Fibroblast of skin of left quadriceps (primary cell): ENCODE data around the gene CD93.

ENCODE experiments used
- DNase-seq, 2 experiments: peaks; one replicate each; pipeline ENCODE4 v3.0.0-alpha.2; 2013; ENCODE audit warnings: low read depth in 2 of 2

CD93 gene

DNA sequence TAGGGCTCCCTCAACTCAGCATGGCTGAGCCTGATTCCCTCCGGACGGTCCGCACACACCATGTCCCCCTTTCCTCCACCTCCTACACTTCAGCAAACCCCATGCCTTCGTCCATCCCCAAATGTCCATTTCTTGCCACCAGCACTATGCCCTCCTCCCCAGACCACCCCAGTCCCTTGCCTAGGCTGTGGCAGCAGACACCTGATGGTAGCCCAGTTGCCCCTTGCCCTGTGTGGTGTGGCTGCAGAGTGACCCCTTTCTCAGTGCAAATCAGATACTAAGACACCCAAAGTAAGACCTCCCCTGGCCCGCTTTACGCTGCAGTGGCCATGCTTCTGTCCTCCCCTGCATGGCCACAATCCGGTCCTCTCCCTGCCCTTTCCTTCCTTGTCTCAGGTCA lies 34.1 kb upstream of the CD93 start:
- no peak for DNase-seq

DNA sequence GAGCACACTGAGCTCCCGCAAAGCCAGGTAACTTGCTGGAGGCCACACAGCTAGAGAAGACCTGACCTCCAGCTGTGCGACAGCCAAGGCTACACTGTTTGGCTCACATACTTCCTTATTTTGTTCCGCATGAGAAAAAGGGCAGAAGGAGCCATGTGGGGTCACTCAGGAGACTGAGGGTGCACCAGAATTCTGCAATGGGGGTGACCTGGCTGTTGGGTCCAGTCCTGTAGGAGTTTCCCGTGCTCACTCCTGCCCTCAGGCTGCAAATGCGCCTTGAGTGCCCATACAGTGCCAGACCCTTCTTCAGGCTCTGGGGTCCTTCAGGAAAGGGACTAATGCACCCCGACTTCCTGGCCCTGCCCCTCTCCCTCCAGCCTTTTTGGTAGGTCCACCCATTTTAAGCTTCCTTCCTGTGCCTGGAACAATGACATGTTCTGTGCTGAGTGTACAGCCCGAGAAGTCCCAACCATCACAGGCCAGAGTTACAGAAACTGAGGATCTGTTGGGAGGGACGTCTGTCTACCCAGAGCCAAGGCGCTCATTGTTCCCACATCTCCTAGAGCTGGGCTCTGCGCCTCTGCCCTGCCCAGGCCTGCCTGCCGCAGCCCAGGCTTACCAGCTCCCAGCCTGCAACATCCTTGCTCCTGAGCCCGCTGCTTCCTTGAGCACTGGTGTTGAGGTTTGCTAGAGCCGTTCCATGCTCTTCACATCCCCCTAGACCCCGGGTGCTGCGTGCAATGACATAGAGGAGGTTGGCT lies 33.5 kb upstream of the CD93 start:
- no peak for DNase-seq

DNA sequence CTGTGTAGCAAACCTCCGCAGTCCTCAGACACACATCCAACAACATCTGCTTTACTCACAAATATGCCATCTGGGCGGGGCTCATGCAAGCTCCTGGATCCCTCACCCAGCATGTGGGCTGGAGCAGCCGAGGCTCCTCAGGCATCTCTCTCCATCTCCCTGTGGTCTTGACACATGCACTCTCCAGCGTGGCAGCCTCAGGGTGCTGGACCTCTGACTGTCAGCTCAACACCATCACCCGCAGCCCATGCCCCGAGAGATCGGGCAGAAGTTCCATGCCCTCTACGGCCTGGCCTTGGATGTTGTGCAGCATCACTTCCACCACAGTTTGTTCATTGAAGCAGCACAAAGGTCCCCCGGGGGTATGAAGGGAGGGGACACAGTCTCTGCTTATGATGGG lies 32.6 kb upstream of the CD93 start:
- no peak for DNase-seq

DNA sequence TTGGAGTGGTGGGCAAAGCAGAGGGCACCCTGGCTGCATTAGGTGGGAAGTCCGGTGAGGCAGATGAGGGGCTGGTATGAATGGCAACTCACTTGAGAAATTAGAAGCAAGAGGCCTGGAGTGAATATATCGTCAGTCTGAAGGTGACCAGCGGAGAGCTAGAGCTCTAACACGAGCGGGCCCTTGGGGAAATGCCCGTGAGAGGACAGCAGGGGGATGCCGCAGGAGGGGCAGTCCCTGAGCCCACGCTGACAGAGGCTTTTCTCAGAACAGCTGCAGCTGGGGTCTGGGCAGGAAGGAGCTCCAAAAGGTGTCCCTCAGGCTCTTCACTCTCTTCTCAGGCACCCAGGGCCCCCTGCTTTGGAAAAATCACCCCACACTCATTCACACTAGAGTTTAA lies 32.0 kb upstream of the CD93 start:
- DNase-seq = no peak

DNA sequence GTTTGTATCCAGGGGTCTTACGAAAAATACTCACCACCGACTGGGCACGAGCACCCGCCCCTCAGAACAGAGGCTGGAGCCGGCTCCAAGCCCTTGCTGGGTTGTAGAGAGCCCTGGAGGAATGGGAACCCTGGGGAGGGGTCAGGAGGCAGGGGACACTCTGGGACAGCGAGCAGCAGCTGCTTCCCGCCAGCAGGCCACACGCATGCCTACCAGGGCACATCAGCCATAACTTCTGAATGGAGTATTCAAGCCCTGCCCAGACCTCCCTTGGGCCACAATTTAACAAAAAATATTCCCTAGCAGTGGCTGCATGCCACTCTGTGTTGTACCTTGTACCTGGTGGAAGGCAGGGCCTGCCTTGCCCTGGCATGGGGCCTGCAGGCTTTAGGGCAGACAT lies 31.6 kb upstream of the CD93 start:
- DNase-seq = no peak

DNA sequence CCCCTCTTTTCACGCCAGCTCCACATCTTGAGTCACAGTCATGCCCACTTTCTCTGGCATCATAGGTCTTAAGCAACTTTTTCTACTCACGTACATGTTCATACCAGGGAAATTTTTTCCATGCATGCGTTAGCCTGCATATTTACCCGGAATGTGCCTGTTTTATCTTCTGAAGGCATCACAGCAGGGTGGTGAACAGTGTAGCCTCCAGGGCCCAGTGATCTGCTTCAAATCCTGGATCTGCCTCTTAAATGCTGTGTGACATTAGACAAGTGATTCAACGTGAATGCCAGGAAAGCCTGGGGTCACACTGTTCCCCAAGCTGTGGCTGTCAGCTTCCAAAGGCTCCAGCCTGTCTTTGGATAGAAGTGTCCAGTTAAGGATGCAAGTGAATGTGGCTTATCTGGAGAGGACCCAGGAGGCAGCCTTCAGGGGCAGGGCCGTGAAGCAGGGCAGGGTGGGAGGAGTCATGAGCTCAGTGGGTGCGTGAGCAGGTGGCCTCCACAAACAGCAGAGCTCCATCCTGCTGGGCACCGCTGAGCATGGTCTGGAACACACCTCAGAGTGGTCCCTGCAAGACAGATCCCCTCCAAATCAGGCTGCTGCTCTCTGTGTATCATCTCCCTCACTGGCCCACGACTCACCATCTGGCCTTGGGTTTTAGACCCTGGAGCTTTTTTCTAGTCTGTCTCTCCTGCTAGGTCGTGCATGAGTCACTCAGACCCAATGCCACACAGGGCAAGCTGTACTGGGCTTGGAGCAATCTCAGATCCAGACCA lies 30.4 kb upstream of the CD93 start:
- peak in 1 of 2 experiments; percentile 6 for DNase-seq

DNA sequence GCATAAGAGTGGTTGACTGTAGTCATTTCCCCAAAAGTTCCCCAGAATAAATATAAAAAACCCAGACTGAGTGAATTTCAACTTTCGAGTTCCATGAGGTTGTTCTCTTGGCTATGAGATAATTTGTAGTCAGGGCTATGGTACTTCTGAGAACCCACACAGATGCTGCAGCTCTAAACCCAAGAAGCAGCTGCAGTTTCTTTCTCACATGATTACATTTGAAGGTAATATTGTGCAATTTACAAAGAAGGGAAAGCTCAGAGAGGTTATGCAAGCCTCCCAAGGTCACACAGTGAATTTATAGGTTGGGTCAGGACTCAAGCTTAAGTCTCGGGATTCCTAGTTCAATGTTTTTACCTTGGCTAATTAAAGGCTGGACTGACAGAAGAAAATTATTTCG lies 29.7 kb upstream of the CD93 start:
- no peak for DNase-seq

DNA sequence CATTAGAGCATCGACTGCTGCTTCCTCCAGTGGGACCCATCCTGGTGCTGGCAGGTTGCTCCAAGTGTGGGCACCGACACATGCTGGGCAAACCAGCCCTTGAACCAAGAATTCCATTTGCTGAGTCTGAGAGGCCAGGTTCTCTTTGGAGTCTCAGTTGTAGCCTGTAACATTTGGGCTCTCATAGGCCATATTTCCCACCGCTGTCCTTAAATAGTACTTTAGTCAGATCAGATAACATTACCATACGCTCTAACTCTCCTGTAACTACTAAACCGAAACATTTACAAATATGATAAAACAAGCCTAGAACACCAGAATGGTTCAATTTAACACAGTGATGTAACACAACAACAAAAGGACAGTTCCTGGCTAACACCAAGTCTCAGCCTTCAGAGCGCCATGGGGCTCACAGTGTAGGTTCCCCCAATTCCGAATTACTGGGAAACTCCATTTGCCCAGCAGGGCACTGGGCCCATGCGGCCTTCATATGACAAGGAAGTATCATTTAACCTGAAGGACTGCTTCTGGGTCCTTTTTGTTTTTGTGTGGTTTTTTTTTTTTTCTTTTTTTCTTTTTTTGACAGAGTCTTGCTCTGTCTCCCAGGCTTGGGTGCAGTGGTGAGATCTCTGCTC lies 28.4 kb upstream of the CD93 start:
- no peak for DNase-seq

DNA sequence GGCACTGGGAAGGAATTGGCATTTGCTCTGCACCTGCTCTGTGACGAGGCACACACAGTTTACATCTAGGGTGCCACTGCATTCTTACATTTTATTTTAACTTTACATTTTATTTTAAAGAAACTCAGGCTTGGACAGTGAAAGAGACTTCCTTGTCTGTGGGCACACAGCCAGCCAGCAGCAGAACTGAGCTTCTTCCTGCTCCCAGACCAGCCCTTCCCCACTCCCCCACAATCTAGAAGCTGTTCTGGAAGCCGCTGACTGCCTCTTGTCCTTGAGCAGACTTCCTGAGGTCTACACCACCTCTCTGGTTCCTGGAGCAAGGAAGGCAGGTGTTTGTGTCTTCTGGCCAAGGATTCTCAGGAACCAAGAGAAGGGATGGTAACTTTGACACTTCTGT lies 27.9 kb upstream of the CD93 start:
- no peak for DNase-seq

DNA sequence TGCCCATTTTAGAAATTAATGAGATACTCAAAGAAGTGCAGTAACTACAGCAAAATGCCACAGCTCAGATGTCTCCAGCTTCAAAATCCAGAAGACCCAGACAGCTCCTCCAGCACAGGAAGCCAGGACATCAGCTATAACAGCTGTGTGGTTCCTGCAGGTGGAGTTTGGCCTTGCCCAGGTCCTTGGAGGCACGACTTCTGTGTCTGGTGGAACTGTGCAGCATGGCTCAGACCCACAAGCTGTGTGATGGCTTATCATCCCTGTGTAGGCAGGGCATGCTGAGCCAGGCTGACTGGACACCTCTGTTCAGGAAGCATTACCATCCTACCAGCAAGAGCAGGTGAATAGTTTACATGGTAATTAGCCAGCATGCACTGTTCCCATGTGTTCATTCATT lies 26.5 kb upstream of the CD93 start:
- no peak for DNase-seq

DNA sequence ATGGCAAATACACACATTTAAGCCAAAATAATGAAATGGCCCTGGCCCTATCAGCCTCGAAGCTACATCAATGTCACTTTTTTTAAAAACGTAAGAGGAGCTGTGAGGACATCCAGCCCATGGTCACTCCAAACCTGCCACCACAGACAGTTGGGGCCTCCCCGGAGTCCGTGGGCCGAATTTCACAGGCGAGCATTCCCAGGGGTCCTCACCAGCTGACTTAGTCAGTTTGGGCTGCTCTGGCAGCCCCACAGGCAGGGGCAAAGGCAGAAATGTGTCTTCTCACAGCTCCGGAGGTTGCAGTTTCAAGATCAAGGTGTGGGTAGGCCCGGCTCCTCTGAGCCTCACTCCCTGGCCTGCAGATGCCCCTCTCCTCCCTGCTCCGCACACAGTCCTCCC lies 25.8 kb upstream of the CD93 start:
- no peak for DNase-seq

DNA sequence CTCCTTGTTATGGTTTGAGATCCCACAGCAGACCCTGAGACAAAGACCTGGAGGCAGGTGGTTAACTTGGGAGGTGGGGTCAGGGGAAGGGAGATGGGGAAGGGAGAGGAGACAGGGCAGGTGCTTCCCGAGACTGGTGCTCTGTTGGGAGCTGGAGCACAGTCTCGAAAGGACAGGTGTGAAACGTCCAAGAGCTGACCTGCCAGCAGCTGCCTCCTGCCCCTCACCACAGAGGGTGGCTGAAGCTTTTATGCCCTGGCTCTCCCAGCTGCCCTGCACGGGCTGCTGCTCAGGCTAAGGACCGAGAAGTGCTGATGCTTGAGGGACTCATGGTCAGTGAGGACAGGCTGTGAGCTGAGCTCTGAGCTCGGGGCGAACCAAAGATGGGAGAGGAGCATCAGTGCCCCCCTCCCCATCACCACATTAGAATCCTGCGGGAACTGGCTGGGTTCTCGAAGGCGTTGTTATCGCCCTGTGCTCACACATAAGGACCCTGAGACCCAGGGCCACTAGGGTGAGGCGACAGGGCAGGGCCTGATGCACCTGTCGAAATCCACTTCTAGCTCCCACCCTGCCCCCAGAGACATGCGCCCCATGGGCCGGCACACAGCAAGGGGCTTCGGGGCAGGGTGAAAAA lies 25.3 kb upstream of the CD93 start:
- DNase-seq = no peak

DNA sequence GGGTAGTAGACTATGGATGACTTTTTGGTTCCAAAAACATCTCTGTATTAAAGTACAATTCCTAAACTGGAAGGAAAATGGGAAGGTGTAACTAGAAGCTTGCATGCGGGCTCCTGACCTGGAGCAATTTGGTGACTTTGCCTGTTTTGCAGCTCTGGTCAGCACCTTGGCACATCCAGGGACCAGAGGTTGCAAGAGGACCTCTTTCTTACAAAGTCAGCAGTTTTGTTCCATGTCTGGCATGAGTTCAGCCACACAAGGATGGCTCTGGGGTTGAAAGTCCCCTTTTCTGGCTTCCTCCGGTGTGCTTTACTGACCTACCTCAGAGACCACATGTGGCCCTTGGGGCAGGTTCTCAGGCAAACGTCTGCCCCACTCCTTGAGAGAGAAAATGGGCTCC lies 22.7 kb upstream of the CD93 start:
- DNase-seq = no peak

DNA sequence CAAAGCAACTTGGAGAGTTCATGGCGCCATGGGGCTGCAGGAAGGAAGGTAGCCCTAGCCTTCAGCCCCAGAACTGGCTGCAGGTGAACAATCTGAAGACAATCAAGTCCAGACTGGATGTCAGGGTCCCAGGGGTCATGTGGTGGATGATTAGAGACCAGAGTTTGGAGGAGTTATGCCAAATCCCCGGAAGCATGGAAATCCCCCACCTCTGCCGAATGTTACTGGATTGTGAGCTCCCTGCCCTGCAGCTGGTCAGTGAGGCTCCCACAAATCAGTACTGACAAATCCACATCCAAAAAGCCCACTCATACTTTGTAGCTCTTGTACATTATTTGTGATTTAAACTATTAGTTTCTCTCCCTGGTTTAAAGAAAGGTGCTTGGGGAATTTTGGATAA lies 21.3 kb upstream of the CD93 start:
- DNase-seq = no peak

DNA sequence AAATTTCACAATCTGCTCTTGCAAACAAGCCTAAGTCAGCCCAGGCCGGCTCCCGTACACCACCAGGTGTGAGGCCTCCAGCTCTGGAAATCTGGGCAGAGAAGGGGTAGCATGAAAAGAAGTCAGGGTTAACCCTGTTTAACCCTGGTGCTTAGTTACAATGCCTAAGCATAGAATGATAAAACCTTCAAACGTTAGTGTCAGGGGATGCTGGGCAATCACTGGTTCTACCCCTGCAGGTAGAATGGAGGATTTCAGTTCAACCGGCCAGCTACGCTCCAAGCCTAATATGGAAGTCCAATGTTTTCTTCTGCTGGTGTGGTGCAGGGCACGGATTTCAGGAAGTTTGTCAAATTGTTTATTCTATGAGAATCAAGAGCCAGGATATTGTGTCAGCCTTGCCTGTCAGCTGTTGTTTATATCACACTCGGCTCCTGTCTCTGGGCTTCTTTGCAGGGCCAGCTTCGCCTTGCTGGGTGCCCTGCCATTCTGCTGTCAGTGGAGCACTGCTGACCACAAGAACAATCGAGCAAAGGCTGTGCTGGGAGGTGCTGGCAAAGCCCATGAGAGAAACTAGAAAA lies 20.2 kb upstream of the CD93 start:
- DNase-seq = no peak

DNA sequence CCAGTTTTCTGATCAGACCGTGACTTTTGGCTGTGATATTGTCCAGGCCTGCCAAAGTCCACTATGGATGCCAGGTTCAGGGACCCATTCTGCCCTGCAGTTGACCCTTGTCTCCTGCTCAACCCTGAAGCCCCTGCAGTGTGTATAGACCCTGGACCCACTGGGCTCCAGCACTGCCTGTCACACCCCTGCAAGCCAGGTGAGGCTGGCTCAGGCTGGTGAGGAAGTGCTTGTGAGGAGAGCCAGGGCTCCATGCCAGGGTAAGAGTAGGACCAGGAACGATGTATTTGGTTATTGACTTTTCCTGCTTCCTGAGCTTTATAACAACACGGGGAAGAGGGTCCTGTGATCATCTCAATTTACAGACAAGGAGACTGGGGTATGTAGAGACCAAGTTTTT lies 19.1 kb upstream of the CD93 start:
- DNase-seq = no peak

DNA sequence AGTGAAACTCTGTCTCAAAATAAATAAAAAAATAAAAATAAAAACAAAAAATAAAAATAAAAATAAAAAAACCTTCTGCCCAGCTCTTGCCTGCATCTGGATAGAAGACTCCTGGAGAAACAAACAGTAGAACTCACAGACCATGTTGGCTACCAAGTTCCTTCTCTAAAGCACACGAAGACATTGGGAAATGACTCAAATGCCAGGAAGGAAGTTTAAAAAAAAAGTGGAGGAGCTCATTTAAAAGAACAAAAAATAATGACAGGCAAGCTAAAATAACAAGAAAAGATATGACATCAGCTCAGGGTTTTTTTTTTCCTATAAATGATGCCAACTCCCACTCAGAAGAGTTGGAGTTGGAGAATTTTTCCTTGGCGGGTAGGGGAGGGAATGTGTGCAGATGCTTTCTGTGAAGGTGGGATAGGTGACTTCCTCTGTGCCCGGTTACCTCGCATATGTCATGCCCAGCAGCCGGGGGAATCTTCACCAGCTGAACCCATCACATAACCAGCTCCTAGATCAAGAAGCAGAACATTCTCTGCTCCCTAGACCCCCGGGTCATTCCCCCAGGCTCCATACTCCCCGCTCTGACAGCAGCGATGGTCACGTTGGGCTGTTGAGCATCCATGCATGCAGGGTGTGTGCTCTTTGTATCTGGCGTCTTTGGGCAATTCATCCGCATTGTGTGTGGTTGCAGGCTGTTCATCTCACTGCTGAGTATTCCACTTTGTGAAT lies 17.3 kb upstream of the CD93 start:
- no peak for DNase-seq

DNA sequence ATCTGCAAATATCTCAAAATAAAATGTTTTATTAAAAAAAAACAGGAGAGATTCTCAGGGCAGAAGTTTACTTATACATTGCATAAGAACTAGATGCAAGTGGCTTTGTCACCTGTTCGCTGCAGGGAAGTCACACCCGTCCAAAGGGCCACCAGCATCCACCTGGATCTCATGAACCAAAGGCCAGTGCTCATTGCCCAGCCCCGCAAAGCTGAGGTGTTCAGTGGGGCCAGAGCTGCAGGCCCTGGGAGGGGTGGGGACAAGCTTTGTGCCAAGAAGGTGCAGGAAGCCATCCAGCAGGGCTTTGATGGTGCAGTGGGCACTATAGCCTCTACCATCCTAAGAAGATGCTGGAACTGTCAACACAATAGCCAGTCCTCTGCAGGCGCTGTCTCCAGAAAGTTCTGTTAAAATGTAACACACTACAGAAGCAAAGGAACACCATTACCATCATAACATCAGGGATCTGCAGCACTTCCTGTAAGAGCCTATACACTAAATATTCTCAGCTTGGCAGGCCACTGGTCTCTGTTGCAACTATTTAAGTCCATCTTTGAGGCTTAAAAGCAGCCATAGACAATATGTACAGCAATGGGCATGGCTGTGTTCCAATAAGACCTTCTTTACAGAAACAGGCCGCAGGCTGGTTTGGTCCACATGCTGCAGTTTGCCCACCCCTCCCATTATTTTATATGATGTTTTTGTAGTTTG lies 15.7 kb upstream of the CD93 start:
- DNase-seq = no peak

DNA sequence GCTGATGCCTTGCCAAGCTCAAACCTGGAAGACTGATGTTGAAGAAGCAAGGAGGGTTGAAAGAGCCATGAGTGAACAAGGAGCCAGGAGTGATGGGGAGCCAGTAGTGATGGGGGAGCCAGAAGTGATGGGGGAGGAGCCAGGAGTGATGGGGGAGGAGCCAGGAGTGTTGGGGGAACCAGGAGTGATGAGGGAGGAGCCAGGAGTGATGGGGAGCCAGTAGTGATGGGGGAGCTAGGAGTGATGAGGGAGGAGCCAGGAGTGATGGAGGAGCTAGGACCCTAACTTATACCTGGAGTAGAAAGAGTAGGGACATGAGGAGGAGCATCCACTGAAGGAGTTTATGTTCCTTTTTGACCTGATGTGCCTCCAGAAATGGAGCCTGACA lies 14.6 kb upstream of the CD93 start:
- no peak for DNase-seq

DNA sequence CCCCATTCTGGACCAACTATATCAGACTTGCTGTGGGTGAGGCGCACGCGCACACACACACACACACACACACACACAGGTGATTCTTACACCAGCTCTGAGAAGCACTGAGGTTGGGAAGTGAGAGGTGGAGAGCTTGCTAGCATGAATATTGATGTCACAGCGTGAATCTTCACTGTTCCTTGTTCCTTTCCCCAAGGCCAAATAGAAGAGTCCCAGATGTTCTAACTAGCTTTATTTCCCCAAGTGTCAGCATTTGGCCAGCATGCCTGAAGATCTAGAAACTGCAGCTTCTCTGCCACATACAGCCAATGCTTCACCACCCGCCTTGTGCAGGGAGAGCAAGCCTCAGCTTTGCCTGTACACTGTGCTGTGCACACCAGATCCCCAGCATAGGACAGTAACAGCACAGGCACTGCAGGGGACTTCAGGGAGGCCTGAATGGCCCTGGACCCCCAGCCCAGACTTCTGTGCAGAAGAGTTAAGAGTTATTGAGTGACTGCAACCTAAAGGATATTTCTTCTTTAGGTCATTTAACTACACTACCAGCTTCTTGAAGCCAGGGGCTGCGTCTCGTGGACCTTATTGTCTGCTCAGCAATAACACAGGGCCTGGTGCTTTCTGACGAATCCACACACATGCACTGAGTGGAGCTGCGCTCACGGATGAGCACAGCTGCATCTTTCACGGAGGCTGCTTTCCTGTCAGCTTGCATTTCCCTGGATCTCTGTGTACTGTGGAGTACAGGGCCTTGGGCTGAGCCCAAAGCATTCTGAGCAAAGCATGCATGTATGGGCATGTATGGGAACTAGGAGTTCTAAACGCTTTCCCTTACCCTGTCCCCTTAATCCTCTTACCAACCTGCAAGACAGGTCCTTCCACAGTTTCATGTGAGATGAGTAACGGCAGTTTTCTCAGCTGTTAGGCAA lies 13.9 kb upstream of the CD93 start:
- no peak for DNase-seq
